H1 (cell line): ENCODE measurements around the gene C19orf85. TPM values are rescaled to one million over a fixed set of nuclear protein-coding genes. Genes with fewer than 3 reads are reported as not detected.
"Not testable (repeated sequence)": the region's sequence is repeated elsewhere in the genome, so short reads cannot be mapped to it uniquely, and the experiment has no call there.

Experiments used
- CTCF ChIA-PET: fragments of 300-600 bp; sonication (Branson Sonifier 250); formaldehyde crosslinking; loops from one replicate; lab custom pipeline; 2021; ENCODE audit not compliant: partially characterized antibody; lab: Charles Lee
- POLR2A ChIA-PET: fragments of 300-600 bp; sonication (Branson Sonifier 250); formaldehyde crosslinking; loops from one replicate; lab custom pipeline; 2021; ENCODE audit warnings: inconsistent platforms; ENCODE audit not compliant: partially characterized antibody; lab: Charles Lee
- DNase-seq, 2 experiments: peaks; one replicate each; pipeline versions ENCODE4 v3.0.0 to v3.0.0-alpha.2; 2010 to 2022; ENCODE audit warnings: low spot score in 2 of 2, low read depth in 1 of 2, mixed read lengths in 1 of 2
- FAIRE-seq: peaks from 2 replicates; lab custom pipeline; 2011; peaks lifted over from hg19 to GRCh38; lab: Jason Lieb, UNC
- H2AFZ ChIP-seq: 2 replicates; pipeline ENCODE4 v1.8.1; 2012; ENCODE audit warnings: low read length, inconsistent platforms
- H2AK5ac ChIP-seq: 2 replicates; pipeline ENCODE4 v1.6.1; 2013; ENCODE audit warnings: low read depth, low read length
- H2BK120ac ChIP-seq: replicated peaks from 2 replicates; pipeline ENCODE3; 2013; ENCODE audit warnings: low read depth, low read length, inconsistent platforms
- H2BK12ac ChIP-seq: 2 replicates; pipeline ENCODE4 v1.6.1; 2013; ENCODE audit warnings: low read depth, low read length
- H2BK15ac ChIP-seq: 2 replicates; pipeline ENCODE4 v1.6.1; 2013; ENCODE audit warnings: low read length
- H2BK20ac ChIP-seq: 2 replicates; pipeline ENCODE4 v1.6.1; 2013; ENCODE audit warnings: low read length
- H2BK5ac ChIP-seq: 2 replicates; pipeline ENCODE4 v1.6.1; 2013; ENCODE audit warnings: low read depth, low read length
- H3K14ac ChIP-seq: 2 replicates; pipeline ENCODE4 v1.6.1; 2013; ENCODE audit warnings: inconsistent platforms; ENCODE audit not compliant: insufficient read length
- H3K18ac ChIP-seq: 2 replicates; pipeline ENCODE4 v1.6.1; 2013; ENCODE audit warnings: low read length; ENCODE audit errors: extremely low read depth
- H3K23ac ChIP-seq: 2 replicates; pipeline ENCODE4 v1.6.1; 2013; ENCODE audit warnings: inconsistent platforms; ENCODE audit not compliant: insufficient read length
- H3K23me2 ChIP-seq: 2 replicates; pipeline ENCODE4 v1.6.1; 2013; ENCODE audit warnings: low read depth, low read length
- H3K27ac ChIP-seq: 2 replicates; pipeline ENCODE4 v1.6.1; 2011; ENCODE audit warnings: low read depth, low read length, inconsistent platforms
- H3K27me3 ChIP-seq, 4 experiments: replicated peaks in 1 of 4; 1 replicate in 1 of 4; 2 replicates in 3 of 4; pipeline versions ENCODE4 v1.6.1 to v1.8.1; 2011 to 2013; ENCODE audit warnings: low read length in 3 of 4, mild to moderate bottlenecking in 3 of 4, inconsistent platforms in 2 of 4, mixed read lengths in 2 of 4, moderate library complexity in 1 of 4; ENCODE audit not compliant: control insufficient read depth in 3 of 4, insufficient read depth in 3 of 4; ENCODE audit errors: extremely low read depth in 1 of 4
- H3K36me3 ChIP-seq, 4 experiments: 2 replicates each; pipeline versions ENCODE4 v1.6.1 to v1.8.1; 2011 to 2013; ENCODE audit warnings: mild to moderate bottlenecking in 4 of 4, low read length in 3 of 4, moderate library complexity in 2 of 4, control low read depth in 1 of 4, inconsistent platforms in 1 of 4; ENCODE audit not compliant: insufficient read depth in 4 of 4, control insufficient read depth in 2 of 4
- H3K4ac ChIP-seq: replicated peaks from 2 replicates; pipeline ENCODE3; 2013; ENCODE audit warnings: low read length, low read depth, mixed read lengths, inconsistent platforms; ENCODE audit not compliant: insufficient read length
- H3K4me1 ChIP-seq, 4 experiments: replicated peaks in 1 of 4; 1 replicate in 1 of 4; 2 replicates in 3 of 4; pipeline versions ENCODE4 v1.6.1 to v1.8.1; 2011 to 2013; ENCODE audit warnings: low read length in 3 of 4, inconsistent platforms in 2 of 4, mixed read lengths in 1 of 4; ENCODE audit not compliant: insufficient read depth in 4 of 4, control insufficient read depth in 3 of 4
- H3K4me2 ChIP-seq, 2 experiments: 2 replicates each; pipeline versions ENCODE4 v1.6.1 to v1.8.1; 2011 to 2013; ENCODE audit warnings: low read depth in 2 of 2, low read length in 2 of 2, control low read depth in 1 of 2, inconsistent platforms in 1 of 2, mild to moderate bottlenecking in 1 of 2; ENCODE audit not compliant: insufficient read depth in 1 of 2
- H3K4me3 ChIP-seq, 4 experiments: fragments of 200-600, 300-600 bp in 1 of 4; sonication (generic), shearing (Covaris generic), sonication (Bioruptor Twin) in 1 of 4; 2 replicates each; pipeline versions ENCODE4 v1.5.1 to v1.8.1; 2011 to 2016; ENCODE audit warnings: low read length in 4 of 4, low read depth in 3 of 4, control low read depth in 2 of 4, inconsistent platforms in 2 of 4, mild to moderate bottlenecking in 2 of 4, mixed read lengths in 1 of 4, moderate library complexity in 1 of 4; ENCODE audit not compliant: insufficient read depth in 2 of 4; ENCODE audit errors: extremely low read depth in 1 of 4
- H3K56ac ChIP-seq: replicated peaks from 2 replicates; pipeline ENCODE3; 2013; ENCODE audit warnings: low read depth, mild to moderate bottlenecking, mixed read lengths, low read length, inconsistent platforms; ENCODE audit not compliant: insufficient read length
- H3K79me1 ChIP-seq: 2 replicates; pipeline ENCODE4 v1.6.1; 2013; ENCODE audit warnings: low read depth, low read length, control low read depth
- H3K79me2 ChIP-seq, 2 experiments: 2 replicates each; pipeline versions ENCODE4 v1.6.1 to v1.8.1; 2012 to 2013; ENCODE audit warnings: low read length in 2 of 2, mild to moderate bottlenecking in 2 of 2, inconsistent platforms in 1 of 2; ENCODE audit not compliant: insufficient read depth in 2 of 2, control insufficient read depth in 1 of 2
- H3K9ac ChIP-seq, 4 experiments: replicated peaks in 1 of 4; 1 replicate in 1 of 4; 2 replicates in 3 of 4; pipeline versions ENCODE4 v1.6.1 to v1.8.1; 2011 to 2013; ENCODE audit warnings: low read depth in 3 of 4, low read length in 3 of 4, control low read depth in 2 of 4, mild to moderate bottlenecking in 2 of 4, moderate library complexity in 2 of 4, inconsistent platforms in 1 of 4; ENCODE audit errors: extremely low read depth in 1 of 4
- H3K9me3 ChIP-seq, 2 experiments: 2 replicates each; pipeline versions ENCODE4 v1.6.1 to v1.8.1; 2012 to 2013; ENCODE audit warnings: mild to moderate bottlenecking in 2 of 2, moderate library complexity in 2 of 2, control low read depth in 1 of 2, inconsistent platforms in 1 of 2, low read depth in 1 of 2, low read length in 1 of 2, mixed read lengths in 1 of 2; ENCODE audit not compliant: insufficient read depth in 2 of 2
- H4K20me1 ChIP-seq, 2 experiments: replicated peaks in 1 of 2; 2 replicates each; pipeline versions ENCODE3 to v1.8.1; 2011 to 2013; ENCODE audit warnings: inconsistent platforms in 2 of 2, low read length in 2 of 2, mild to moderate bottlenecking in 1 of 2; ENCODE audit not compliant: insufficient read depth in 2 of 2, control insufficient read depth in 1 of 2
- H4K5ac ChIP-seq: 2 replicates; pipeline ENCODE4 v1.6.1; 2013; ENCODE audit warnings: low read length, low read depth, mixed read lengths, inconsistent platforms; ENCODE audit not compliant: insufficient read length
- H4K8ac ChIP-seq: 2 replicates; pipeline ENCODE4 v1.8.0; 2013; ENCODE audit warnings: mild to moderate bottlenecking, moderate library complexity, low read length, inconsistent platforms; ENCODE audit not compliant: insufficient read depth; ENCODE audit errors: extremely low read depth
- H4K91ac ChIP-seq: replicated peaks from 2 replicates; pipeline ENCODE3; 2013; ENCODE audit warnings: low read length, mixed read lengths, inconsistent platforms; ENCODE audit not compliant: insufficient read length
- BCL11A ChIP-seq, 2 experiments: IDR thresholded peaks; one replicate each; pipeline ENCODE4 v1.6.1; 2011; ENCODE audit warnings: low read depth in 2 of 2, low read length in 2 of 2, mild to moderate bottlenecking in 2 of 2
- CREB1 ChIP-seq: IDR thresholded peaks from 2 replicates; pipeline ENCODE4 v1.6.1; 2012; ENCODE audit warnings: inconsistent platforms
- MAFK ChIP-seq: IDR thresholded peaks from 2 replicates; pipeline ENCODE4 v1.6.1; 2012; ENCODE audit warnings: low read depth, mild to moderate bottlenecking, improper control_type of control experiment, low read length
- RNF2 ChIP-seq: fragments of 200-900, 300-1000 bp; sonication (generic); IDR thresholded peaks from 2 replicates; pipeline ENCODE4 v1.7.1; 2016; ENCODE audit warnings: borderline replicate concordance, low read depth, mild to moderate bottlenecking, antibody characterized with exemption, low read length; ENCODE audit not compliant: poor library complexity, severe bottlenecking; ENCODE audit errors: missing control alignments
- TAF1 ChIP-seq: IDR thresholded peaks from 2 replicates; pipeline ENCODE4 v1.6.1; 2011; ENCODE audit warnings: mild to moderate bottlenecking, low read depth, low read length
- WGBS, 2 experiments: shearing (Covaris generic) in 1 of 2; methylation state at CpG; one replicate each; pipeline versions ENCODE4 v1.1.6 to v1.1.7; 2013 to 2015; ENCODE audit warnings: low lambda C conversion rate in 2 of 2, mixed read lengths in 2 of 2, inconsistent platforms in 1 of 2, low coverage in 1 of 2, missing lambda C conversion rate in 1 of 2; ENCODE audit not compliant: insufficient replicate concordance in 2 of 2, insufficient coverage in 1 of 2, insufficient read length in 1 of 2; ENCODE audit errors: extremely low coverage in 1 of 2, missing lambda C conversion rate in 1 of 2; 5-methylcytosine and 5-hydroxymethylcytosine counted together
- polyA plus RNA-seq, 7 experiments: library from polyadenylated mRNA; depleted of rRNA in 3 of 7; stranded (reverse) in 5 of 7; unstranded in 2 of 7; fragments of >200 nt in 5 of 7; fragments of 200-250 nt in 2 of 7; gene quantifications; 1 replicate in 5 of 7; 2 replicates in 1 of 7; 4 replicates in 1 of 7; pipeline versions ENCODE4 v1.2.1 to v1.2.3, GENCODE V29; 2011 to 2013; ENCODE audit warnings: missing spikeins in 2 of 7, mixed read lengths in 2 of 7
- total RNA-seq: library from RNA; stranded (reverse); fragmentation: NEBNext Ultra II Directional; extraction: Animal tissue kit (Norgen Biotek cat#: 25700); gene quantifications from 2 replicates; pipeline ENCODE4 v1.2.1, GENCODE V29; 2021
- TF ChIP-seq, protein P1 (sequence below), 3 experiments: IDR thresholded peaks; 1 replicate in 2 of 3; 2 replicates in 1 of 3; pipeline versions ENCODE4 v1.5.1 to v1.6.1; 2011; ENCODE audit warnings: low read length in 3 of 3, mild to moderate bottlenecking in 3 of 3, inconsistent platforms in 2 of 3, low read depth in 1 of 3, moderate library complexity in 1 of 3; ENCODE audit not compliant: insufficient read depth in 1 of 3; ENCODE audit errors: control extremely low read depth in 1 of 3

The C19orf85 gene
- total and polyA plus RNA-seq, 2 of the 8 experiments (the other 6 are each of a cell fraction or from before 2014, with no cell fraction given), result 2.2 to 3.2 TPM

DNA sequence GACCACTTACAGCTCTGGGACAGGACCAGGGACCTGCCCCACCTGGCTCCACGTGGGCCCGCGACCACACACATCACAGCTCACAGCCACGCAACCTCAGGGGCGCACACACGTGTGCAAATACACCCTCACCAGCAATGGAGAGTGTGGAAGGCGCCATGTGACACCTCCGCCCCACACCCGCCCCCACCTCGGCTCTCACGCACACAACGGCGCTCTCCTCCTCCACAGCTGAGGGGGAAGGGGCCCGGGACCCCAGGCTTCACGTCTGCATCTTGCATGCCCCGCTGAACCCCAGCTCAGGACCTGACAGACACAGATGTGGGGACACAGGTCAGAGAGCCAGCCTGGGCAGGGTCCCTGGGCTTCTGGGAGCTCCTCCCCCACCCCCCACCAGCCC lies 15.1 kb downstream of the C19orf85 start (continued):
- TF ChIP-seq CREB1 (no peak), RNF2 (no peak), MAFK (no peak), TAF1 (no peak), BCL11A (IDR thresholded peaks at IDR 0.05; ENCODE audit: low read depth in 2 of 2, low read length in 2 of 2) (no peak)
- TF ChIP-seq, protein P1, sequence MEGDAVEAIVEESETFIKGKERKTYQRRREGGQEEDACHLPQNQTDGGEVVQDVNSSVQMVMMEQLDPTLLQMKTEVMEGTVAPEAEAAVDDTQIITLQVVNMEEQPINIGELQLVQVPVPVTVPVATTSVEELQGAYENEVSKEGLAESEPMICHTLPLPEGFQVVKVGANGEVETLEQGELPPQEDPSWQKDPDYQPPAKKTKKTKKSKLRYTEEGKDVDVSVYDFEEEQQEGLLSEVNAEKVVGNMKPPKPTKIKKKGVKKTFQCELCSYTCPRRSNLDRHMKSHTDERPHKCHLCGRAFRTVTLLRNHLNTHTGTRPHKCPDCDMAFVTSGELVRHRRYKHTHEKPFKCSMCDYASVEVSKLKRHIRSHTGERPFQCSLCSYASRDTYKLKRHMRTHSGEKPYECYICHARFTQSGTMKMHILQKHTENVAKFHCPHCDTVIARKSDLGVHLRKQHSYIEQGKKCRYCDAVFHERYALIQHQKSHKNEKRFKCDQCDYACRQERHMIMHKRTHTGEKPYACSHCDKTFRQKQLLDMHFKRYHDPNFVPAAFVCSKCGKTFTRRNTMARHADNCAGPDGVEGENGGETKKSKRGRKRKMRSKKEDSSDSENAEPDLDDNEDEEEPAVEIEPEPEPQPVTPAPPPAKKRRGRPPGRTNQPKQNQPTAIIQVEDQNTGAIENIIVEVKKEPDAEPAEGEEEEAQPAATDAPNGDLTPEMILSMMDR (IDR thresholded peaks at IDR 0.05; ENCODE audit: control extremely low read depth in 1 of 3, insufficient read depth in 1 of 3, low read depth in 1 of 3, low read length in 3 of 3), result no peak

DNA sequence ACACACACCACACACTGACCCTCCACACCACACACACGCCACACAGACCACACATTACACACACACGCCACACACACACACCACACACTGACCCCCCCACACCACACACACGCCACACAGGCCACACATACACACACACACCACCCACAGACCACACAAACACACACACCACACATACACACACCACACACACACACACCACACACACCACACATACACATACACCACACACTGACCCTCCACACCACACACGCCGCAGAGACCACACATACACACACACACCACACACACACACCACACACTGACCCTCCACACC lies 16.4 kb downstream of the C19orf85 start:
- H3K36me3 ChIP-seq, H4K91ac ChIP-seq, H3K79me2 ChIP-seq, H2BK5ac ChIP-seq, H3K9me3 ChIP-seq, DNase-seq, H4K8ac ChIP-seq, H3K14ac ChIP-seq, H3K79me1 ChIP-seq, H3K4ac ChIP-seq, H2AFZ ChIP-seq, H4K5ac ChIP-seq, H3K4me1 ChIP-seq, H3K18ac ChIP-seq, H2BK120ac ChIP-seq, H2BK15ac ChIP-seq, POLR2A ChIA-PET, H2BK12ac ChIP-seq, H3K27ac ChIP-seq, H3K4me3 ChIP-seq, H3K23ac ChIP-seq, H2BK20ac ChIP-seq, H3K4me2 ChIP-seq, H3K9ac ChIP-seq, FAIRE-seq: not testable (repeated sequence)
- Histone ChIP-seq H4K20me1 (peaks cover 3 to 16% of the 10 kb centered on the region in 2 experiments), H3K27me3 (peaks cover 55 to 89% (median 85%) of the 10 kb centered on the region in 4 experiments), H3K56ac (peak overlapping the region; percentile 82), H3K23me2 (peaks cover 20% of the 10 kb centered on the region; the same call in 1 of the 2 replicates), H2AK5ac (peak overlapping the region; percentile 68; the same call in 1 of the 2 replicates)
- CTCF ChIA-PET, result interaction anchor here (0.9 to 1.6 kb wide), 2 partner anchors 7 to 11 kb away, joined by 3 to 5 read pairs; no protein-coding TSS in a partner anchor
- WGBS, 2 experiments, result 89% methylated on average over 5 of the region's 5 CpGs; no CpG with 5 or more reads in 1 of the 2 experiments
